ENCODE results near the gene RNF7. TPM values are rescaled to one million over a fixed set of nuclear protein-coding genes. Genes with fewer than 3 reads are reported as not detected.

RNF7 gene
- total and polyA plus RNA-seq, 2 of the 13 experiments (the other 11 are each of a cell fraction or from before 2014, with no cell fraction given) = 66.4 to 94.7 TPM

DNA sequence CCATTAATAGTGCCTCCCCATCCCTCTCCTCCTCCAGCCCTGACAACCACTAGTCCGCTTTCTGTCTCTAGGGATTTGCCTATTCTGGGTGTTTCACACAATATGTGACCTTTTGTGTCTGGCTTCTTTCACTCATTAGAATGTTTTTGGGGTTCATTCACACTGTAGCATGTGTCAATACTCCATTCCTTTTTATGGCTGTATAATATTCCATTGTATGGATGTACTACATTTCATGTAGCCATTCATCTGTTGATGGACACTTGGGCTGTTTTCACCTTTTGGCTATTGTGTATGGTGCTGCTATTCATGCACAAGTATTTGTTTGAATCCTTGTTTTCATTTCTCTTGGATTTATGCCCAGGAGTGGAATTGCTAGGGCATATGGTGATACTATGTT, 41.6 kb downstream of the RNF7 start (continued):
- TF ChIP-seq POGZ (CRISPR knock-in tag; IDR thresholded peaks at IDR 0.05) (no peak), HDAC6 (IDR thresholded peaks at IDR 0.05; ENCODE audit: low read depth, low read length) (no peak), SIX4 (CRISPR knock-in tag; IDR thresholded peaks at IDR 0.05) (no peak), TBP (CRISPR knock-in tag; IDR thresholded peaks at IDR 0.05) (no peak), CCDC6 (CRISPR knock-in tag; IDR thresholded peaks at IDR 0.05) (no peak), KAT2B (IDR thresholded peaks at IDR 0.05; ENCODE audit: borderline replicate concordance, low read depth, low read length) (no peak), FOXK2 (IDR thresholded peaks at IDR 0.05) (no peak), TBX2 (CRISPR knock-in tag; IDR thresholded peaks at IDR 0.05; ENCODE audit: borderline replicate concordance) (no peak), MYC (CRISPR knock-in tag; IDR thresholded peaks at IDR 0.05; ENCODE audit: borderline replicate concordance) (no peak)
- TF ChIP-seq, protein P1, sequence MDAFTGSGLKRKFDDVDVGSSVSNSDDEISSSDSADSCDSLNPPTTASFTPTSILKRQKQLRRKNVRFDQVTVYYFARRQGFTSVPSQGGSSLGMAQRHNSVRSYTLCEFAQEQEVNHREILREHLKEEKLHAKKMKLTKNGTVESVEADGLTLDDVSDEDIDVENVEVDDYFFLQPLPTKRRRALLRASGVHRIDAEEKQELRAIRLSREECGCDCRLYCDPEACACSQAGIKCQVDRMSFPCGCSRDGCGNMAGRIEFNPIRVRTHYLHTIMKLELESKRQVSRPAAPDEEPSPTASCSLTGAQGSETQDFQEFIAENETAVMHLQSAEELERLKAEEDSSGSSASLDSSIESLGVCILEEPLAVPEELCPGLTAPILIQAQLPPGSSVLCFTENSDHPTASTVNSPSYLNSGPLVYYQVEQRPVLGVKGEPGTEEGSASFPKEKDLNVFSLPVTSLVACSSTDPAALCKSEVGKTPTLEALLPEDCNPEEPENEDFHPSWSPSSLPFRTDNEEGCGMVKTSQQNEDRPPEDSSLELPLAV (CRISPR knock-in tag; conservative IDR thresholded peaks at IDR 0.05; ENCODE audit: low read depth) = no peak
- TF ChIP-seq, protein P2, sequence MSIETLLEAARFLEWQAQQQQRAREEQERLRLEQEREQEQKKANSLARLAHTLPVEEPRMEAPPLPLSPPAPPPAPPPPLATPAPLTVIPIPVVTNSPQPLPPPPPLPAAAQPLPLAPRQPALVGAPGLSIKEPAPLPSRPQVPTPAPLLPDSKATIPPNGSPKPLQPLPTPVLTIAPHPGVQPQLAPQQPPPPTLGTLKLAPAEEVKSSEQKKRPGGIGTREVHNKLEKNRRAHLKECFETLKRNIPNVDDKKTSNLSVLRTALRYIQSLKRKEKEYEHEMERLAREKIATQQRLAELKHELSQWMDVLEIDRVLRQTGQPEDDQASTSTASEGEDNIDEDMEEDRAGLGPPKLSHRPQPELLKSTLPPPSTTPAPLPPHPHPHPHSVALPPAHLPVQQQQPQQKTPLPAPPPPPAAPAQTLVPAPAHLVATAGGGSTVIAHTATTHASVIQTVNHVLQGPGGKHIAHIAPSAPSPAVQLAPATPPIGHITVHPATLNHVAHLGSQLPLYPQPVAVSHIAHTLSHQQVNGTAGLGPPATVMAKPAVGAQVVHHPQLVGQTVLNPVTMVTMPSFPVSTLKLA (IDR thresholded peaks at IDR 0.05) = no peak

DNA sequence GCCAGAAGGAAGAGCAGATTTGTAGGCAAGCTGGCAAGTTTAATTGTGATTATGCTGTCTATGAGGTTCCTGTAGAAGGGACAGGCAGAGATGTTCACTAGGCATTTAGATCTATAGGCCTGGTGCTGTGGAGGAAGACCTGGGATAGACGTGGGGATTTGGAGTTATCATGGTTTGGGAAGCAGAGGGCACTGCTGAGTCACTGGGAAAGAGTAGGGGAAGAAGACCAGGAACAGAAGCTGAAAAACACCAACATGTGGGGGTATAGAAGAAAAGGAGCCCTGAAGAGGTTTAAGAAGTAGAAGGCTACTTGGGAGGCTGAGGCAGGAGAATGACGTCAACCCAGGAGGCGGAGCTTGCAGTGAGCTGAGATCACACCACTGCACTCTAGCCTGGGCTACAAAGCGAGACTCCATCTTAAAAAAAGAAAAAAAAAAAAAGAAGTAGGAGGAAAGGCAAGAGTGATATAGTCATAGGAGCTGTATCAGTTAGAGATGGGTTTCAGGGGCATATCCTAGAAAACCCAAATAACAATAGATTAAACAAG, 44.4 kb downstream of the RNF7 start:
- under 1% methylated on average over 4 of the region's 4 CpGs for WGBS (ENCODE audit: low lambda C conversion rate)
- Histone ChIP-seq H3K4me1 (ENCODE audit: insufficient read depth, low read length) (peaks cover 11% of the 10 kb centered on the region), H2AFZ (ENCODE audit: low read length) (no peak overlapping the region), H3K4me3 (replicated peaks in 1 of 3; ENCODE audit: insufficient read depth in 1 of 3, low read depth in 2 of 3, low read length in 3 of 3) (no peak overlapping the region), H3K79me2 (ENCODE audit: insufficient read depth, low read length) (no peaks in the 10 kb centered on the region), H3K27ac (ENCODE audit: extremely low read length, insufficient read depth, low read length) (no peak overlapping the region), H3K36me3 (replicated peaks in 1 of 2; ENCODE audit: control insufficient read depth in 1 of 2, insufficient read depth in 2 of 2, low read length in 2 of 2) (no peaks in the 10 kb centered on the region), H3K9ac (ENCODE audit: insufficient read depth, low read depth, low read length) (no peak overlapping the region), H3K27me3 (ENCODE audit: control insufficient read depth in 1 of 2, insufficient read depth in 2 of 2, low read length in 2 of 2) (no peaks in the 10 kb centered on the region; a peak in 1 of 5 replicates), H4K20me1 (ENCODE audit: insufficient read depth, low read length) (no peaks in the 10 kb centered on the region), H3K4me2 (ENCODE audit: low read depth, low read length) (no peak overlapping the region), H3K9me3 (ENCODE audit: low read length) (no peaks in the 10 kb centered on the region)
- DNase-seq (ENCODE audit: low spot score) (no peak), ATAC-seq (peak; percentile 41; the same call in 2 of the 3 replicates), FAIRE-seq (no peak)
- ChIA-PET CTCF (ENCODE audit: low intra/inter-chr PET ratio, low total read pairs) (no interaction called here), POLR2A (no interaction called here)
- TF ChIP-seq, protein P3, sequence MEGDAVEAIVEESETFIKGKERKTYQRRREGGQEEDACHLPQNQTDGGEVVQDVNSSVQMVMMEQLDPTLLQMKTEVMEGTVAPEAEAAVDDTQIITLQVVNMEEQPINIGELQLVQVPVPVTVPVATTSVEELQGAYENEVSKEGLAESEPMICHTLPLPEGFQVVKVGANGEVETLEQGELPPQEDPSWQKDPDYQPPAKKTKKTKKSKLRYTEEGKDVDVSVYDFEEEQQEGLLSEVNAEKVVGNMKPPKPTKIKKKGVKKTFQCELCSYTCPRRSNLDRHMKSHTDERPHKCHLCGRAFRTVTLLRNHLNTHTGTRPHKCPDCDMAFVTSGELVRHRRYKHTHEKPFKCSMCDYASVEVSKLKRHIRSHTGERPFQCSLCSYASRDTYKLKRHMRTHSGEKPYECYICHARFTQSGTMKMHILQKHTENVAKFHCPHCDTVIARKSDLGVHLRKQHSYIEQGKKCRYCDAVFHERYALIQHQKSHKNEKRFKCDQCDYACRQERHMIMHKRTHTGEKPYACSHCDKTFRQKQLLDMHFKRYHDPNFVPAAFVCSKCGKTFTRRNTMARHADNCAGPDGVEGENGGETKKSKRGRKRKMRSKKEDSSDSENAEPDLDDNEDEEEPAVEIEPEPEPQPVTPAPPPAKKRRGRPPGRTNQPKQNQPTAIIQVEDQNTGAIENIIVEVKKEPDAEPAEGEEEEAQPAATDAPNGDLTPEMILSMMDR (CRISPR knock-in tag; IDR thresholded peaks at IDR 0.05) = peak; percentile 34; the same call in 1 of the 2 replicates
- TF ChIP-seq ATF7 (IDR thresholded peaks at IDR 0.05) (peak; percentile 69), ATF7 (CRISPR knock-in tag; IDR thresholded peaks at IDR 0.05) (no peak), STAG1 (CRISPR knock-in tag; IDR thresholded peaks at IDR 0.05) (peak; percentile 33), ZNF768 (CRISPR knock-in tag; IDR thresholded peaks at IDR 0.05) (no peak)
- TF ChIP-seq, protein P4, sequence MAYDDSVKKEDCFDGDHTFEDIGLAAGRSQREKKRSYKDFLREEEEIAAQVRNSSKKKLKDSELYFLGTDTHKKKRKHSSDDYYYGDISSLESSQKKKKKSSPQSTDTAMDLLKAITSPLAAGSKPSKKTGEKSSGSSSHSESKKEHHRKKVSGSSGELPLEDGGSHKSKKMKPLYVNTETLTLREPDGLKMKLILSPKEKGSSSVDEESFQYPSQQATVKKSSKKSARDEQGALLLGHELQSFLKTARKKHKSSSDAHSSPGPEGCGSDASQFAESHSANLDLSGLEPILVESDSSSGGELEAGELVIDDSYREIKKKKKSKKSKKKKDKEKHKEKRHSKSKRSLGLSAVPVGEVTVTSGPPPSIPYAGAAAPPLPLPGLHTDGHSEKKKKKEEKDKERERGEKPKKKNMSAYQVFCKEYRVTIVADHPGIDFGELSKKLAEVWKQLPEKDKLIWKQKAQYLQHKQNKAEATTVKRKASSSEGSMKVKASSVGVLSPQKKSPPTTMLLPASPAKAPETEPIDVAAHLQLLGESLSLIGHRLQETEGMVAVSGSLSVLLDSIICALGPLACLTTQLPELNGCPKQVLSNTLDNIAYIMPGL (CRISPR knock-in tag; IDR thresholded peaks at IDR 0.05; ENCODE audit: borderline replicate concordance in 1 of 2, low read depth in 1 of 2) = peak in 1 of 2 experiments; percentile 17; a peak in 1 of 4 replicates
- in situ Hi-C loops (cut with HindIII; ENCODE audit: extremely low pct_ligation_motif_present, low pct_unique_long_range_greater_than_20kb) (no loop called here), intact Hi-C loops (cut with micrococcal nuclease; ENCODE audit: unreplicated experiment) (no loop called here)
- no TSS peak for BruUV-seq (replicated peaks)
